Vagina (tissue), 2 donors: ENCODE results near the gene EHMT1.

Source experiments
- CTCF ChIP-seq, 3 experiments: fragments of 450-650 bp in 2 of 3; fragments of 200-600 bp in 1 of 3; sonication (generic) in 1 of 3; IDR thresholded peaks; one replicate each; pipeline ENCODE4 v1.5.1; 2017 to 2019; ENCODE audit warnings: antibody characterized with exemption in 3 of 3, mild to moderate bottlenecking in 2 of 3, moderate library complexity in 2 of 3
- POLR2AphosphoS5 ChIP-seq, 2 donors: sonication (generic); formaldehyde crosslinking; IDR thresholded peaks; one replicate each; pipeline ENCODE4 v1.9.0; 2017; ENCODE audit warnings: antibody characterized with exemption in 2 of 2, mild to moderate bottlenecking in 2 of 2, low read depth in 1 of 2; ENCODE audit not compliant: insufficient read depth in 1 of 2

DNA sequence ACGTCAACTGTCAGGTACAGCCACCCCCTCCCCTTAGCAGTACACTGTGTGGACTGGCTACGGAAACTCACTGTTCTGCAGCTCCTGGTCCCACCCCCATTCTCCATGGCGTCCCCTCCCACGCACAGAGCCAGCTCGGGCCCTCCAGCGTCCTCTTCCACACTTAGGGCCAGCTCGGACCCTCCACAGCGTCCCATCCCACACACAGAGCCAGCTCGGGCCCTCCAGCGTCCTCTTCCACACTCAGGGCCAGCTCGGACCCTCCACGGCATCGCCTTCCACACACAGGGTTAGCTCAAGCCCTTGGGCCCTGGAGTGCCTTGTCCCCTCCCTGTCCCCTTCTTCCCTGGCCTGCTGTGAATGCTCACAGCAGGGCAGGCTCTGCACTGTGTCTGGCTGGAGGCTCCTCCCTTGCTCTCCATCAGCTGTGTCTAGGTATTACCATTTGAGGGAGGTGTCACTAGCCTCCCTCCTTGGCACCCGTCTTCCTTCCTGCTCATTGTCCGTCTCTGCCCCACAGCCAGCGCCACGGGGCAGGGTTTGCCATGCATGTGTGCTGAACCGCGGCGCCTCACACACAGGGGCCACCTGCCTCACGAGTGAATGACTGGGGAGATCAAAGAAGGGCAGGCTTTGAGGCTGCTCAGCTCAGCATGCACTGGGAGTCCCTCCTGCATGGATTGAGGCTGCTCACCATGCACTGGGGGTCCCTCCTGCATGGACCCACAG lies 180.3 kb downstream of the EHMT1 start:
- TF ChIP-seq POLR2AphosphoS5 (IDR thresholded peaks at IDR 0.05; ENCODE audit: insufficient read depth in 1 of 2, low read depth in 1 of 2): no peak
- no peak for TF ChIP-seq CTCF (IDR thresholded peaks at IDR 0.05)
